Stimulated activated CD8-positive, alpha-beta memory T cell treated with anti-CD3 and anti-CD28 coated beads, Interleukin-12 subunit alpha, Interleukin-12 subunit beta, amount 100 ng/mL, for 4 hours (primary cell): ENCODE measurements around the gene EXD3.
"Not testable (repeated sequence)": the region's sequence is repeated elsewhere in the genome, so short reads cannot be mapped to it uniquely, and the experiment has no call there.

Experiments used
- DNase-seq: peaks from one replicate; pipeline ENCODE4 v3.0.0-alpha.2; 2020; ENCODE audit warnings: low read depth

Gene EXD3

DNA sequence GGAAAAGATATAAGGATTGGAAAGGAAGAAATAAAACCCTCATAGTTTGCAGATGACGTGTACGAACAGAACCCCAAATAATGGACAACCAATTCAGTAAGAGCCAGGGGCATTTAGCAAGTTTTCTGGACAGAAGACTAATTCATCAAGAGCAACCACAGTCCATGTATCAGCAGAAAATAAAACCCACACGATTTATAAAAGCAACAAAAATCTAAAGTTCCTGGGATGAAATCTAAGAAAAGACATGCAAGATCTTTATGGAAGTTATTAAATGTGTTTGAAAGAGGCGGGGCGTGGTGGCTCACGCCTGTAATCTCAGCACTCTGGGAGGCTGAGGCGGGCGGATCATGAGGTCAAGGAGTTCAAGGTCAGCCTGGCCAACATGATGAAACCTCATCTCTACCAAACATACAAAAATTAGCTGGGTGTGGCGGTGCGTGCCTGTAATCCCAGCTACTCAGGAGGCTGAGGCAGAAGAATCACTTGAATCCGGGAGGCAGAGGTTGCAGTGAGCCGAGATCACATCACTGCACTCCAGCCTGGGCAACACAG lies 83.0 kb downstream of the EXD3 start:
- DNase-seq, result not testable (repeated sequence)

DNA sequence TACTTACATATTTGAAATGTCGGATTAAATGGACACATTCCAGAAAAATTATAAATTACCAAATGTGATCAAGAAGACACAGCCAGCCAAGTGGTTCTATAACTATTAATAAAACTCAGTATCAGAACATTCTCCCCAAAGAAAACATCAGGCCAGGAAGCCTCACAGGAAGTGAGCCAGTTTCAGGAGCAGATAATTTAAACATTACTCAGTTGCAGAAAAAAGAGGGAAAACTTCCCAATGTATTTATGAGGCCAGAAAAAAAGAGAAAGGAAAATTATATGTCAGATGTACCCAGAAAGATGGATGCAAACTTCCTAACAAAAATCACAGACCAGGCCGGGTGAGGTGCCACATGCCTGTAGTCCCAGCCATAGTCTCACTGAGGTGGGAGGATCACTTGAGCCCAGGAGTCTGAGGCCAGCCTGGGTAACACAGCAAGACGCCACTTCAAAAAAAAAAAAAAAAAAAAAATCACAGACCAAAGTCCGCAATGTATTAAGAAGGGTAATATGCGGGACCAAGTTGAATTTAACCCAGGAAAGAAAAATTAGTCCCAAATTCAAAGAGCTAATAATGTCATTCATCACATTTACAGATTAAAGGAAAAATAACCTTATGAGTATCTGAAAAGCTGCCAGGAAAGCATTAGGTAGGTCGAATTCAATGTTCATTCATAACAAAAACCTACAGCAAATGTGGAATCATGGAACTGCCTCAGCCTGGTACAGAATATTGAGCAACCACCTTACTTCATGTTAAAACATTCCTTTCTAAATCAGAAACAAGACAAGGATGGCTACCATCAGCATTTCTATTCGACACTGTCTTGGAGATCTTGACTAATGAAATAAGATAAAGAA lies 83.7 kb downstream of the EXD3 start:
- DNase-seq, result no peak

DNA sequence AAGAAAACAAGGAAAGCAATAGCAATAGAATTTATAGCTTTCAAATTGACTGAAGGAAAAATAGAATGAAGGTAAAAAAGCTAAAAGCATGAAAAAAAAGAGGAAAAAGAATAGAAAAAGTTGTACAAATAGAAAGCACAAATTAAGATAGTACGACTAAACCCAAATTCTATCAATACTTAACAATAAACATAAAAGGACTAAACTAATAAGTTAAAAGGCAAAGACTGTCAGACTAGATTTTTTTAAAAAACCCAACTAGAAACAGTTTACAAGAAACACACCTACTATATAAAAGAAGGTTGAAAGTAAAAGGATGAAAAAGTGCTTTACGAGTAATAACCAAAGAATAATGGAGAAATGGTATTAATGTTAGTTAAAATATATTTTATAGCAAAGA lies 86.2 kb downstream of the EXD3 start:
- DNase-seq, result no peak

DNA sequence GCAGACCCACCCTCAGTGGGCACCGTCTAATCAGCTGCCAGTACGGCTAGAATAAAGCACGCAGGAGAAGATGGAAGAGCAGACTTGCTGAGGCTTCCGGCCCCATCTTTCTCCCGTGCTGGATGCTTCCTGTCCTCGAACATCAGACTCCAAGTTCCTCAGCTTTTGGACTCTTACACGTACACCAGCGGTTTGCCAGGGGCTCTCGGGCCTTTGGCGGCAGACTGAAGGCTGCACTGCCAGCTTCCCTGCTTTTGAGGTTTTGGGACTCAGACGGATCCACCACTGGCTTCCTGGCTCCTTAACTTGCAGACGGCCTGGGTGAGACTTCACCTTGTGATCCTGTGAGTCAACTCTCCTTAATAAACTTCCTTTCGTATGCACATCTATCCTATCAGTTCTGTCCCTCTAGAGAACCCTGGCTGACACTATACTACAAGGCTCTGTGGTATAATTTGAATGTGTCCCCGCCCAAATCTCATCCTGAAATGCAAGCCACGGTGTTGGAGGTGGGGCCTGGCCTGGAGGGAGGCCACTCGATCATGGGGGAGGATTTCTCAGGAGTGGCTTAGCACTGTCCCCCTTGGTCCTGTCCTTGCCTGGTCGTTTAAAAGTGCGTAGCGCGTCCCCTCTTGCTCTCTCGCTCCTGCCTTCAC lies 89.8 kb downstream of the EXD3 start:
- DNase-seq, result no peak

DNA sequence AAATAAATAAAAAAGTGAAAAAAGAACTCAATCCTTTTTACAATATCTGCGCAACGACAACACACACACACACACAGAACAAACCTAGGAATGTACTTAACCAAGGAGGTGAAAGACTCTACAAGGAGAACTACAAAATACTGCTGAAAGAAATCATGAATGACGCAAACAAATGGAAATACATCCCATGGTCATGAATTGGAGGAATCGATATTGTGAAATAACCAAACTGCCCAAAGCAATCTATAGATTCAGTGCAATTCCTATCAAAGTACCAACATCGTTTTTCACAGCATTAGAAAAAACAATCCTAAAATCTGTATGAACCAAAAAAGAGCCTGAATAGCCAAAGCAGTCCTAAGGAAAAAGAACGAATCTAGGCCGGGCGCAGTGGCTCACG lies 91.0 kb downstream of the EXD3 start:
- DNase-seq, result no peak

DNA sequence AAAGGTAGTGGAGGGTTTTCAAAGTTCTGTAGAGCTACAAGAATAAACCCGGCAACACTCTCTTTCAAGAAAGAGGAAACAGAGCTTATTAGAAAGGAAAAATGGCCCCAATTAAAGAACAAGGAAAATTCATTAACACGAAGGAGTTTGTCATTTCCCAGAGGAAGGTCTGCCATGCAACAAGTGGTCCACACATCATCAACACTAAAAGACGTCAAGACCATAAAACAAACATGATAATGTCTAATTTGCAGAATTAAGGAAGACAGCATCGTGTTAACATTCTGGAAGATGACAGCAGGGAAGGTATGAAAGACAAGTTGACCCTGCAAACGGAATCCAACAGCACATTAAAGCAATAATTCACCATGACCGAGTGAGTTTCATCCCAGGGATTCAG lies 92.3 kb downstream of the EXD3 start:
- no peak for DNase-seq

DNA sequence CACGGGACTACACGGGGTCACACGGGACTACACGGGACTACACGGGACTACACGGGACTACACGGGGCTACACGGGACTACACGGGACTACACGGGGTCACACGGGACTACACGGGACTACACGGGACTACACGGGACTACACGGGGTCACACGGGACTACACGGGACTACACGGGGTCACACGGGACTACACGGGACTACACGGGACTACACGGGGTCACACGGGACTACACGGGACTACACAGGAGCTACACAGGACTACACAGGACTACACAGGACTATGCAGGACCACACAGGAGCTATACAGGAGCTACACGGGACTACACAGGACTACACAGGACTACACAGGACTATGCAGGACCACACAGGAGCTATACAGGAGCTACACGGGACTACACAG lies 93.4 kb downstream of the EXD3 start:
- not testable (repeated sequence) for DNase-seq

DNA sequence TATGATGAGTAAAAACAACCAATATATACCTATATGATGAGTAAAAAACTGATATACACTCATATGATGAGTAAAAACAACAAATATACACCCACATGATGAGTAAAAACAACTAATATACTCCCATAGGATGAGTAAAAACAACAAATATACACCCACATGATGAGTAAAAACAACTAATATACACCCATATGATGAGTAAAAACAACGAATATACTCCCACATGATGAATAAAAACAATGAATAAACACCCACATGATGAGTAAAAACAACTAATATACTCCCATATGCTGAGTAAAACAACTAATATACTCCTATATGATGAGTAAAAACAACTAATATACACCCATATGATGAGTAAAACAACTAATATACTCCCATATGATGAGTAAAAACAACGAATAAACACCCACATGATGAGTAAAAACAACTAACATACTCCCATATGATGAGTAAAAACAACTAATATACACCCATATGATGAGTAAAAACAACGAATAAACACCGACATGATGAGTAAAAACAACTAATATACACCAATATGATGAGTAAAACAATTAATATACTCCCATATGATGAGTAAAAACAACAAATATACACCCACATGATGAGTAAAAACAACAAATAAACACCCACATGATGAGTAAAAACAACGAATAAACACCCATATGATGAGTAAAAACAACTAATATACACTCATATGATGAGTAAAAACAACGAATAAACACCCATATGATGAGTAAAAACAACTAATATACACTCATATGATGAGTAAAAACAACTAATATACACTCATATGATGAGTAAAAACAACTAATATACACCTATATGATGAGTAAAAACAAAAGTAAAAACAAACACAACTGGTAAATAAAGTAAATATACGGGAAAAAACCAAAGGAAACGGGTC lies 95.1 kb downstream of the EXD3 start:
- not testable (repeated sequence) for DNase-seq

DNA sequence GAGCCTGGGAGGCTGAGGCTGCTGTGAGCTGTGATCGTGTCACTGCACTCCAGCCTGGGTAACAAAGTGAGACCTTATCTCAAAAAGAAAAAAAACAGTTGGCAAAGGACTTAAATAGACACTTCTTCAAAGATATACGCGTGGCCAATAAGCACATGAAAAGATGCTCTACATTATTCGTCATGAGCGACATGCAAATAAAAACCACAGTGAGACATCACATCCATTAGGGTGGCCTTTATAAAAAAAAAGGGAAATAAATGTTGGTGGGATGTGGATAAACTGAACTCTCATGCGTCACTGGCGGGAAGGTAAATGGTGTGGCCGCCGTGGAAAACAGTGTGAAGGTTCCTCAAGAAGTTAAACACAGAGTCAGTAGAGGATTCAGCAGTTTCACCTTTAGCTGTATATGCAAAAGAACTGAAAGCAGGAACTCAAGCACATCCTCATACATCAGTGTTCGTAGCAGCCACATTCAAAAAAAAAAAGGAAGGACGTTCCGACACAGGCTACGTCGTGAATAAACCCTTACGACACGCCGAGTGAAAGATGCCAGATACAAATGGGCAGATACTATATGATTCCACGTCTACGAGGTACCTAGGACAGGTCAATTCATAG lies 96.4 kb downstream of the EXD3 start:
- DNase-seq, result no peak

DNA sequence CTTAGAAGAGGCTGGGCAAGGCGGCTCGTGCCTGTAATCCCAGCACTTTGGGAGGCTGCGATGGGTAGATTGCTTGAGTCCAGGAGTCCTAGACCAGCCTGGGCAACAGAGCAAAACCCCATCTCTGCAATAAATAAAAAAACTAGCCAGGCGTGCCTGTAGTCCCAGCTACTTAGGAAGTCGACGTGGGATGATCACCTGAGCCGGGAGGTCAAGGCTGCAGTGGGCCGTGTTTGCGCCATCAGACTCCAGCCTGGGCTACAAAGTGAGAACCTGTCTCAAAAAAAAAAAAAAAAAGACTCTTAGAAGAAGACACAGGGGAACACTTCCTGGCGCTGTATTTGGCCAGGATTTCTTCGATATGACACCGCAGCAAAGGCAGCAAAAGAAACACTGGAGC lies 97.2 kb downstream of the EXD3 start:
- no peak for DNase-seq

DNA sequence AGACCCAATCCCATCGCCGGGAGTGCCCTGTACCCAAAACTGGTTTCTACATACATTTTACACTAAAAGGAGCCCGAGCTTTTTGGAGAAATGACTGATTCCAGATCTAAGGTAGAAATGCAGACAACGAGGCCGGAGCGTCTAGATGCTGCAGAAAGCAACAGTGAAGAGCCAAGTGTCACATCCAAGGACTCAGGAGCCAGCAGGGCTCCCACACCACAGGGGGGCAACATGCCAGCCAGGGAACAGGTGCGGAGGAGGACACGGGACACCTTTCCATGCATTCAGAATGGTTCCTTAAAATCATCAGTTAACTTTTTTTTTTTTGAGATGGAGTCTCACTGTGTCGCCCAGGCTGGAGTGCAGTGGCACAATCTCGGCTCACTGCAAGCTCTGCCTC lies 97.8 kb downstream of the EXD3 start:
- no peak for DNase-seq

DNA sequence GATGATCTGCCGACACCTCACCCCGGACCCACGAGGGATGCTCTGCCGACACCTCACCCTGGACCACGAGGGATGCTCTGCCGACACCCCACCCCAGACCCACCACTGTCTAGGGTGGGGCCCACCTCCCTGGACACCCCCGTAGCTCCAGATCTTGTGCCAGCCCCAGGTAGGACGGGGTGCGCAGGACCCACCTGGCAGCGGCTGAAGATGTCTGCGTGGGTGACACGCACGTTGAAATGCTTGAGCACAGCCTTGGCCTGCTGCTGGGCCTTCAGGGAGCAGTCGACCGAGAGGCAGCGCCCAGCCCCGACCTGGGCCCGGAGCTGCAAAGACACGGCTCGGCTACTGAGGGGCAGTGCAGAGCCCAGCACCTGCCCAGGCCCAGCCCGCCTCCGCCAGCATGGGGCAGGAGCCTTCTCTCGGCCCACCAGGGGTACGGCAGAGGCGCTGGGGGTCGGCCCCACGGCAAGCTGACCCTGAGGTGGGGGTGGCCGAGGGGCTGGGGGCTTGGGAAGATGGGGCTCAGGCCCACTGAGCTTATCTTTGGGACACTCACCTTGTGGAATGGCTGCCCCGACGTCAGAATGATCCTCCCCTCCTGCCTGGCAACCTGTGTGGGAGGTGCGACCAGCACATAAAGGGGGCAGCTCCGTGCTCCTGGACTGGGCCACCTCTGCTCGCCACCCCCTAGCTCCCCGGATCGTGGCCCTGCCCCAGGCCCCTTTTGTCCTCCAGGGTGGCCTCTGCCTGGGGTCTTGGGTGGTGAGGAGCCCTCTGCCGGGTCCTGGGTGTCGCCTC lies 99.2 kb downstream of the EXD3 start:
- no peak for DNase-seq

DNA sequence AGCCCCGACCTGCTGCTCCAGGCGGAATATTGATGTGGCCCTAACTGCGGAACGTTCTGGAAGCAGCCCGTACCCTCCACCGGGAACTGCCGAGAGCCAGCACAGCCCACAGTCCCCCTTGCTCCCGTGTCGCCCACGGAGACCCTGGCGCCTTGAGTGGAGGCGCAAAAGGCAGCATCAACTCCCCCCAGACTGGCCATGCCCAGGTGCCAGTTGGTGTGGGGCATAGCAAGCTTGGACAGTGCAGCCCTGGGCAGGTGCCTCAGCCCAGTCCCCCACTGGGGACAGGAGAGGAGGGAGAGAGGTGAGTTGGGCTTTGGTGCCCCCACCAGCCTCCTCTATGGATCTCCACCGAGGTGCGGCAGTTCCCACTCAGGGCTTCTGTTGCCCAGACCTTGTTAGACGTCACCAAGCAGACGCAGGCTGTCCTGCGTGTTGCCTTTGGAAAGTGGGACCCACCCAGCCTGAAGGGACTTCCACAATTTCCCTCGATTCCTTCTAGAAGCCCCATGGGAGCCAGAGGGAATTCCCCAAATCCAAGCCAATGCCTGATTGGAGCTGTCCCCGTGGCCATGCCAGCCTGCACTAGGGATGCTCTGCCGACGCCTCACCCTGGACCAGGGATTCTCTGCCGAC lies 101.1 kb downstream of the EXD3 start:
- no peak for DNase-seq

DNA sequence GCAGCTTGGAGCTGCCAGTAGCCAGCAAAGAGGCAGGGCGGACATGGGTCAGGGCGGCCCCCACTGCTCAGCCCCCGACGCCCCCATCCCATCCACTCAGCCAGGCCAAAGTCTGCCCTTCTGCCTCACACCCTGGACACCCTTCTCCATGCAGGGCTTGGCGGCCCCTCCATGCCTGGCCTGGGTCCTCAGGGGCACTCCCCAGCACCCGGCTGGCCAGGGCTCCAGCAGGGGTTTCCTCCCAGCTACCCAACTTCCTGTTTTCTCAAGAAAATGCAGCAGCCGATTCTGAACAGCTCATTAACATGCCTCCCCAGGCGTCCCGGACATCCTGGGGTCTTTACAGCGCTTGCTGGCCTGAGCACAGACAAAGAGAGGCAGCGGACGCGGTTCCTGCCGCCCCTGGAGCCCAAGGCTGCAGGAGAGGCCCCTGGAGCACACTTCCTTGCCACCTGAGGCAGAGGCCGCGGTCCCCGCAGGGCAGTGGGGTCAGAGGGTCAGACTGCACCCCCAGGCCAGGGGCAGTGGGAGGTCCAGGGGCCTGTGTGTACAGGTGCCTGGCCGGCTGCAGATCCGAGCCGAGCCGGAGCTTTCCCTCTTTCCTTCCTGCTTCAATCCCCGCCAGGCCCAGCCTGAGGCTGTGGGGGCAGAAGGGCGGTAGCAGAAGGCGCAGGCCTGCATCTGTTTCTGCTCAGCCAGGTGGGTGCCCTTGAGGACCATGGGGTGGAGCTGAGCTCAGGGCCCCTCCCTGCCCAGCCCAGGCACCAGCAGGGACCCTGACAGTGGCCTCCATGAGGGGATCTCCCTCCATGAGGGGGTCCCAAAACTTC lies 102.2 kb downstream of the EXD3 start:
- DNase-seq, result no peak

DNA sequence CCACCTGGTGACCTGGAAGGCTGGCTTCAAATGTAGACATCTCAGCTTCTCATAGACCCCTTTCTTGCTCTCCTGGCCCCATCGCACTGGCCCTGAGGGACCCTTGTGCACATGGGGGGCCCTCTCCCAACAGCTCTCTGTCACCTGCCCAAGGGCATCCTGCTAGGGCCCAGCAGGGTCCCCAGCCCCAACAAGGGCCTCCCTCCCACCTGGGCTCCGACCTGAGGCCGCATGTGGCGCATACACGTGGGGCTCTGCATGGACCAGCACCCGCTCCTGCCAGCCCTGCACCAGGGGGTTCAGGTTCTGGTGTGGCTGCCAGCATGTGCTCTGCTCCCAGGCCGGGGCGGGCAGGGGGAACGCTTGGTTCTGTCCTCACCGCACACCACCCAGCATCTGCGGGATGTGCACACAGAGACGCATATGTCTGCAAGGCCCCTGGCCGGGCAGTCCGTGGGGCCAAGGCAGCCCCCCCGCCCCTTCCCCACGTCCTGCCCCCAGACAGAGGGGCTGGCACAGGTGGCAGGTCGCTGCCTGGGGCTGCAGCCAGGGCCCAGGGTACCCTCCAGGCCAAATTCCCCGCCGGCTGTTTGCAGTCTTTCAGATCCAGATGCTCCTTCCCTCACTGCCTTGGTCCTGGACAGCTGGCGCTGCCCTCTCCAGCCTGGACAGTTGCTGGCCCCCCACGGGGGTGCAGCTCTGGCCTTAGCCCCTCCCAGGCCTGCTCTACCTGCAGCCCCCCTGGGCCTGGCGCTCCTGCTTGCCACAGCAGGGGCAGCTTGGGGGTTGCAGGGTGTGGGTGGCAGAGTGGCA lies 103.0 kb downstream of the EXD3 start:
- DNase-seq, result no peak

DNA sequence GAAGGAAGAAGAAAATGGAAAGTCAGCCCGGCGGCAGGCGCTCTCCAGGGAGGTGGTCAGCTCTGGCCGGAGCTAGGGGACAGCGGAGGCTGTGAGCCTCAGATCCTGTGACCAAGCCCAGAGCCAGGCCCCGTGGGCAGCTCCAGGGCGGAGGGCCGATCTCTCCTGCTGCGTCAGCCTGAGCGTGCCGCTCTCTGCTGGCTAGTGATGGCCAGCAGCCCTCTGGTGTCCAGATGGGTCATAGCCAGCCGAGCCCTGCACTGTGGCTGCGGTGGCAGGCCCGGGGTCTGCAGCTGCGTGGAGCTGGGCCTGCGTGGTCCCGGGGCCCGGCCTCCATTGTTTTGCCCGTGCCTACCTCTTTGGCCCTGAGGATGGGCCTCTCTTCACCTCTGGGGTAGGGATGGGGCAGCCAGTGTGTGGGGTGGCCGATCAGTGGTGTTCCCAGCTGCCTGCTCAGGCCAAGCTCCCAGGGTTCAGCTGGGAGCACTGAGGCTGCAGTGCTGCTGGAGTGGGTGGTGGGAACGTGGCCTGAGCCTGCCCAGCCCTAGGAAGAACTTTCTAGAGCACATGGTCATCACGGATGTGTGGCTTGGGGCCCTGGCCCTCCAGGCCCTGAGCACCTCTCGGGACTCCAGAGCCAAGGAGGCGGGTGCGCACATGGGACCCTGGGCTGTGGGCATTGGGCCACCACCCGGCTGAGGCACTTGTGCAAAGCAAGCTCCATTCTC lies 103.8 kb downstream of the EXD3 start:
- no peak for DNase-seq

DNA sequence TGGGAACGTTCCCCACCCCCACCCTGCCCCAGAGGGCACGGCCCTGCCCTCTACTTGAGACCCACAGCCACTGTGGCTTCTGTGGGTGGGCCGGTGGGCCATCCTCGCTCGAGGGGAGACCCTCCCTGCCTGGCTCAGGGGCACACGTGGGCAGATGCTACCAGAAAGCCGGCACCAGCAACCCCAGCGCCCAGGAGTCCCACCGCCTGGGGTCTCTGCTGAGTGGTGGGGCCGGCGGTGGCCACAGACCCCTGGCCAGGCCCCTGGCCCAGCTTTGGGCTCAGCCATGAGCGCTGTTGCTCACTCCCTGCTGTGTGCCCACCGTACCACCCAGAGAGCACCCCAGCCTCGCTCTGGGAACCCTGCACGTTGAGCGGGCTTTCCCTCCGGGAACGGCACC lies 104.4 kb downstream of the EXD3 start:
- no peak for DNase-seq
